Lower leg skin (tissue), 3 donors: ENCODE data around the gene FAM217A.

Experiments used
- CTCF ChIP-seq, 3 donors: fragments of 450-650 bp; IDR thresholded peaks; one replicate each; pipeline ENCODE4 v1.5.1; 2016; ENCODE audit warnings: antibody characterized with exemption in 3 of 3, mild to moderate bottlenecking in 3 of 3, moderate library complexity in 2 of 3
- POLR2A ChIP-seq, 2 donors: fragments of 450-650 bp; IDR thresholded peaks; one replicate each; pipeline ENCODE4 v1.6.1; 2016 to 2017; ENCODE audit warnings: antibody characterized with exemption in 2 of 2, mild to moderate bottlenecking in 1 of 2, moderate library complexity in 1 of 2

GRCh38 chr6:4128072-4128471 is 49.1 kb upstream of the FAM217A start:
- TF ChIP-seq CTCF (IDR thresholded peaks at IDR 0.05) (no peak), POLR2A (IDR thresholded peaks at IDR 0.05) (no peak)
